Progenitor cell of endocrine pancreas (in vitro differentiated cells): ENCODE measurements around the gene PLA2G10. TPM values are rescaled to one million over a fixed set of nuclear protein-coding genes. Genes with fewer than 3 reads are reported as not detected.
"Not testable (repeated sequence)": the region's sequence is repeated elsewhere in the genome, so short reads cannot be mapped to it uniquely, and the experiment has no call there.

Experiments
- DNase-seq: peaks from one replicate; pipeline ENCODE4 v3.0.0; 2021; ENCODE audit warnings: low spot score; ENCODE audit not compliant: unreplicated experiment
- H3K27ac Mint-ChIP-seq: 2 replicates; pipeline ENCODE4 v1.8.0; 2021; ENCODE audit warnings: mild to moderate bottlenecking, moderate library complexity, mixed read lengths
- H3K27me3 Mint-ChIP-seq: 2 replicates; pipeline ENCODE4 v1.8.0; 2021; ENCODE audit warnings: mixed read lengths
- H3K36me3 Mint-ChIP-seq: 2 replicates; pipeline ENCODE4 v1.8.0; 2022; ENCODE audit warnings: mixed read lengths; ENCODE audit not compliant: insufficient read depth
- H3K4me1 Mint-ChIP-seq: 2 replicates; pipeline ENCODE4 v1.8.0; 2021; ENCODE audit warnings: low read depth, mixed read lengths
- H3K4me3 Mint-ChIP-seq: 2 replicates; pipeline ENCODE4 v1.8.0; 2021; ENCODE audit warnings: low read depth, mild to moderate bottlenecking, moderate library complexity, mixed read lengths
- H3K9me3 Mint-ChIP-seq: 2 replicates; pipeline ENCODE4 v1.8.0; 2021; ENCODE audit warnings: low read depth, mixed read lengths
- long read RNA-seq: library from polyadenylated mRNA; unstranded; transcript quantifications from one replicate; pipeline ENCODE4 v2.0.0, GENCODE V29; 2020
- total RNA-seq: library from RNA; stranded (reverse); gene quantifications from 2 replicates; pipeline ENCODE4 v1.2.1, GENCODE V29; 2021

PLA2G10 gene
- 1.4 and 2.2 TPM in 2 replicates for total RNA-seq
- long read RNA-seq = 0 reads

- H3K27ac Mint-ChIP-seq, H3K27me3 Mint-ChIP-seq, H3K9me3 Mint-ChIP-seq, H3K4me3 Mint-ChIP-seq, H3K4me1 Mint-ChIP-seq, H3K36me3 Mint-ChIP-seq, DNase-seq: not testable (repeated sequence)
Observed at GRCh38 chr16:14694129-14694528, at the start of gene PLA2G10. Gene PLA2G10, minus strand, starts transcription at chr16:14694308. Its CDS starts 79 bp downstream, at chr16:14694229.

- H3K9me3 Mint-ChIP-seq, H3K27me3 Mint-ChIP-seq, H3K4me3 Mint-ChIP-seq, H3K27ac Mint-ChIP-seq, H3K36me3 Mint-ChIP-seq, H3K4me1 Mint-ChIP-seq, DNase-seq: not testable (repeated sequence)
Observed at GRCh38 chr16:14742273-14743128, 48.4 kb upstream of the PLA2G10 start, which contains the start of gene NPIPA2. Gene NPIPA2, plus strand, starts transcription at chr16:14742533. Its CDS starts 5,533 bp downstream, at chr16:14748066.

- not testable (repeated sequence) for H3K27me3 Mint-ChIP-seq, DNase-seq, H3K9me3 Mint-ChIP-seq, H3K36me3 Mint-ChIP-seq, H3K27ac Mint-ChIP-seq, H3K4me3 Mint-ChIP-seq, H3K4me1 Mint-ChIP-seq
Observed at GRCh38 chr16:14741794-14742193, 47.7 kb upstream of the PLA2G10 start.

- H3K36me3 Mint-ChIP-seq, H3K9me3 Mint-ChIP-seq, DNase-seq, H3K27me3 Mint-ChIP-seq, H3K4me1 Mint-ChIP-seq, H3K27ac Mint-ChIP-seq, H3K4me3 Mint-ChIP-seq: not testable (repeated sequence)
Observed at GRCh38 chr16:14740832-14741385, 46.8 kb upstream of the PLA2G10 start.

GRCh38 chr16:14733233-14733632 is 39.1 kb upstream of the PLA2G10 start:
- DNase-seq, H3K36me3 Mint-ChIP-seq, H3K4me3 Mint-ChIP-seq, H3K4me1 Mint-ChIP-seq, H3K27ac Mint-ChIP-seq, H3K27me3 Mint-ChIP-seq, H3K9me3 Mint-ChIP-seq: not testable (repeated sequence)

- H3K4me3 Mint-ChIP-seq, H3K27ac Mint-ChIP-seq: not testable (repeated sequence)
Observed at GRCh38 chr16:14703156-14704011, 9.3 kb upstream of the PLA2G10 start, which contains the start of gene NPIPA3. Gene NPIPA3, plus strand, starts transcription at chr16:14703411. Its CDS starts 5,533 bp downstream, at chr16:14708944.

GRCh38 chr16:14702672-14703071 is 8.6 kb upstream of the PLA2G10 start:
- not testable (repeated sequence) for H3K4me1 Mint-ChIP-seq, H3K4me3 Mint-ChIP-seq, H3K36me3 Mint-ChIP-seq, DNase-seq, H3K9me3 Mint-ChIP-seq, H3K27me3 Mint-ChIP-seq, H3K27ac Mint-ChIP-seq

More at GRCh38 chr16:14703156-14704011, 9.3 kb upstream of the PLA2G10 start, which contains the start of gene NPIPA3:
- H3K4me1 Mint-ChIP-seq, H3K36me3 Mint-ChIP-seq, DNase-seq, H3K9me3 Mint-ChIP-seq, H3K27me3 Mint-ChIP-seq: not testable (repeated sequence)

GRCh38 chr16:14701859-14702258 is 7.8 kb upstream of the PLA2G10 start:
- DNase-seq, H3K27ac Mint-ChIP-seq, H3K27me3 Mint-ChIP-seq, H3K4me3 Mint-ChIP-seq, H3K36me3 Mint-ChIP-seq, H3K9me3 Mint-ChIP-seq, H3K4me1 Mint-ChIP-seq: not testable (repeated sequence)

GRCh38 chr16:14685870-14686793 is 8.0 kb downstream of the PLA2G10 start:
- not testable (repeated sequence) for H3K27ac Mint-ChIP-seq, H3K36me3 Mint-ChIP-seq, H3K4me3 Mint-ChIP-seq, H3K9me3 Mint-ChIP-seq, DNase-seq, H3K27me3 Mint-ChIP-seq, H3K4me1 Mint-ChIP-seq
